SU-DHL-6 (cell line): ENCODE measurements around the gene USP31.

ENCODE experiments used
- H2AFZ ChIP-seq: fragments of 200-600 bp; sonication (generic); 2 replicates; pipeline ENCODE4 v1.6.1; 2014; ENCODE audit warnings: low read depth, mild to moderate bottlenecking, moderate library complexity, mixed read lengths, antibody characterized with exemption, low read length; ENCODE audit not compliant: severe bottlenecking
- H3F3A ChIP-seq: fragments of 200-600 bp; shearing (Covaris generic); 2 replicates; pipeline ENCODE4 v1.6.0; 2016; ENCODE audit warnings: antibody characterized with exemption, mild to moderate bottlenecking; ENCODE audit not compliant: insufficient read depth
- H3K27ac ChIP-seq: fragments of 200-600 bp; sonication (generic); 2 replicates; pipeline ENCODE4 v1.5.1; 2016; ENCODE audit warnings: low read depth, mild to moderate bottlenecking, low read length, moderate library complexity, mixed read lengths
- H3K27me3 ChIP-seq: fragments of 200-600 bp; sonication (generic), shearing (Covaris generic); 2 replicates; pipeline ENCODE4 v1.6.0; 2014; ENCODE audit warnings: mild to moderate bottlenecking, low read length
- H3K36me3 ChIP-seq: fragments of 200-600 bp; sonication (generic); 2 replicates; pipeline ENCODE4 v1.6.1; 2014; ENCODE audit warnings: mild to moderate bottlenecking, low read length, mixed read lengths
- H3K4me2 ChIP-seq: fragments of 300-600, 200-600 bp; shearing (Covaris generic), sonication (generic); 2 replicates; pipeline ENCODE4 v1.6.0; 2014; ENCODE audit warnings: low read length, low read depth, mild to moderate bottlenecking; ENCODE audit not compliant: poor library complexity, severe bottlenecking
- H3K4me3 ChIP-seq: fragments of 200-600 bp; sonication (generic); 2 replicates; pipeline ENCODE4 v1.5.1; 2014; ENCODE audit warnings: antibody characterized with exemption, low read length, mild to moderate bottlenecking, mixed read lengths; ENCODE audit not compliant: insufficient read depth, poor library complexity, severe bottlenecking
- H3K79me2 ChIP-seq: fragments of 200-600 bp; sonication (generic); 2 replicates; pipeline ENCODE4 v1.6.1; 2014; ENCODE audit warnings: mild to moderate bottlenecking, low read length, moderate library complexity; ENCODE audit not compliant: insufficient read depth
- H3K9ac ChIP-seq: fragments of 200-600 bp; sonication (generic); 2 replicates; pipeline ENCODE4 v1.7.0; 2014; ENCODE audit warnings: mild to moderate bottlenecking, low read length
- H3K9me2 ChIP-seq: fragments of 200-600 bp; sonication (generic); replicated peaks from 2 replicates; pipeline ENCODE4 v1.6.1; 2014; ENCODE audit warnings: low read length; ENCODE audit not compliant: insufficient read depth
- H3K9me3 ChIP-seq: fragments of 200-600 bp; sonication (generic); 2 replicates; pipeline ENCODE4 v1.6.1; 2014; ENCODE audit warnings: low read length, mixed read lengths; ENCODE audit not compliant: insufficient read depth
- H4K20me1 ChIP-seq: fragments of 200-600 bp; sonication (generic); 2 replicates; pipeline ENCODE4 v1.6.1; 2014; ENCODE audit warnings: low read depth, mild to moderate bottlenecking, antibody characterized with exemption, low read length, moderate library complexity, mixed read lengths
- CTCF ChIP-seq: fragments of 200-600 bp; sonication (generic); IDR thresholded peaks from one replicate; pipeline ENCODE4 v1.5.1; 2017; ENCODE audit warnings: antibody characterized with exemption, mild to moderate bottlenecking, low read length, moderate library complexity; ENCODE audit not compliant: insufficient read depth, poor library complexity, severe bottlenecking
- EZH2phosphoT487 ChIP-seq: fragments of 200-600 bp; sonication (generic), shearing (Covaris generic); conservative IDR thresholded peaks from 2 replicates; pipeline ENCODE4 v1.6.1; 2018; ENCODE audit warnings: mild to moderate bottlenecking, antibody characterized with exemption, low read length, moderate library complexity, mixed read lengths

USP31 gene

GRCh38 chr16:23015580-23015979, 133.7 kb downstream of the USP31 start:
- no peaks in the 10 kb centered on the region for H3K27me3 ChIP-seq
- TF ChIP-seq CTCF (no peak), EZH2phosphoT487 (no peak)
- H3K9me3 ChIP-seq: 0 out of 2 replicates have a peak, but pooled peaks cover 5% of the 10 kb centered on the region
- H3F3A ChIP-seq: no peaks in the 10 kb centered on the region
- no peaks in the 10 kb centered on the region for H3K36me3 ChIP-seq
- H3K27ac ChIP-seq: no peak overlapping the region
- no peak overlapping the region for H3K9ac ChIP-seq
- no peak overlapping the region for H2AFZ ChIP-seq
- no peak overlapping the region for H3K4me2 ChIP-seq
- no peak overlapping the region for H3K4me3 ChIP-seq
- no peaks in the 10 kb centered on the region for H3K9me2 ChIP-seq
- H4K20me1 ChIP-seq: no peaks in the 10 kb centered on the region
- no peaks in the 10 kb centered on the region for H3K79me2 ChIP-seq

- no peak overlapping the region for H3K27ac ChIP-seq
- no peaks in the 10 kb centered on the region for H3K36me3 ChIP-seq
- no peaks in the 10 kb centered on the region for H4K20me1 ChIP-seq
- no peak overlapping the region for H2AFZ ChIP-seq
- no peaks in the 10 kb centered on the region for H3F3A ChIP-seq
- no peaks in the 10 kb centered on the region for H3K27me3 ChIP-seq
- TF ChIP-seq EZH2phosphoT487 (no peak), CTCF (no peak)
- no peaks in the 10 kb centered on the region for H3K79me2 ChIP-seq
- H3K9ac ChIP-seq: no peak overlapping the region
- no peak overlapping the region for H3K4me3 ChIP-seq
- no peak overlapping the region for H3K4me2 ChIP-seq
- no peaks in the 10 kb centered on the region for H3K9me3 ChIP-seq
- no peaks in the 10 kb centered on the region for H3K9me2 ChIP-seq
These were observed 134.7 kb downstream of the USP31 start for GRCh38 chr16:23014592-23014991.
